Activated CD8-positive, alpha-beta T cell treated with anti-CD3 and anti-CD28 coated beads, Interleukin-2, amount 10 ng/mL, durations not matched to agents 7 days and 5 days (primary cell): ENCODE data around the gene RNF125. TPM values are rescaled to one million over a fixed set of nuclear protein-coding genes. Genes with fewer than 3 reads are reported as not detected.
A peak's percentile ranks its signal among the peaks of the same experiment; 100 is the strongest.
"Not testable (repeated sequence)": the region's sequence is repeated elsewhere in the genome, so short reads cannot be mapped to it uniquely, and the experiment has no call there.

Experiments used
- ATAC-seq: fragments of 150-1000 bp; cut with Tn5 transposase; one replicate; pipeline ENCODE4 v1.10.0; 2021; ENCODE audit warnings: moderate library complexity
- CTCF ChIA-PET: fragments of 350-600 bp; sonication (Branson Sonifier 250); formaldehyde crosslinking; loops from one replicate; lab custom pipeline; 2021; ENCODE audit warnings: antibody characterized with exemption; lab: Charles Lee
- POLR2A ChIA-PET: fragments of 350-600 bp; sonication (Branson Sonifier 250); formaldehyde crosslinking; loops from one replicate; lab custom pipeline; 2021; ENCODE audit warnings: antibody characterized with exemption; lab: Charles Lee
- DNase-seq: peaks from one replicate; pipeline ENCODE4 v3.0.0-alpha.2; 2020
- H3K27ac Mint-ChIP-seq: one replicate; pipeline ENCODE4 v1.8.0; 2021; ENCODE audit warnings: mild to moderate bottlenecking, mixed read lengths
- H3K27me3 Mint-ChIP-seq: one replicate; pipeline ENCODE4 v1.8.0; 2021; ENCODE audit warnings: low read depth, mixed read lengths
- H3K36me3 Mint-ChIP-seq: one replicate; pipeline ENCODE4 v1.8.0; 2021; ENCODE audit warnings: low read depth, mixed read lengths
- H3K4me1 Mint-ChIP-seq: one replicate; pipeline ENCODE4 v1.8.0; 2021; ENCODE audit warnings: low read depth, mixed read lengths
- H3K4me3 Mint-ChIP-seq: one replicate; pipeline ENCODE4 v1.8.0; 2021; ENCODE audit warnings: mild to moderate bottlenecking, mixed read lengths
- H3K9me3 Mint-ChIP-seq: one replicate; pipeline ENCODE4 v1.8.0; 2022; ENCODE audit warnings: mixed read lengths; ENCODE audit not compliant: insufficient read depth
- total RNA-seq, 2 experiments: library from RNA; stranded (reverse); gene quantifications; one replicate each; pipeline ENCODE4 v1.2.3, GENCODE V29; 2021

The RNF125 gene
- total RNA-seq, 2 experiments from 2014 or later: 26.5 to 27.9 TPM

DNA sequence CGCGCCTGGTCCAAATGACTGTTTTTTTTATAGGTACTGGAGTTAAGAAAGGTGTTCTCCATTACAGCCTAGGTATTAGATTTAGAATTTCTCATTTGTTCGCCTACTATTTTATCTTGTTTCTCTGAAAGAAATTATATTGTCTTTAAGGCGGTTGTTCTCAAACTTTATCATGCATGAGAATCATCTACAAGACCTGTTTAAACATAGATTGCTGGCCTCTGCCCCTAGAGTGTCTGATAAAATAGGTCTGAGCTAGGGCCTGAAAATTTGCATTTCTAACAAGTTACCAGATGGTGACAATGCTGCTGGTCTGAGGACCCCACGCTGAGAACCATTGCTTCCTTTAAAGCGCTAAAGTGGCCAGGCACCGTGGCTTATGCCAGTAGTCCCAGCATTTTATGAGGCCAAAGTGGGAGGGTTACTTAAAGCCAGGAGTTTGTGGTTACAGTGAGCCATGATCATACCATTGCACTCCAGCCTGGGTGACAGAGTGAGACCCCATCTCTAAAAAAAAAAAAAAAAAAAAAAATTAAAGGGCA, 39.1 kb downstream of the RNF125 start:
- POLR2A ChIA-PET: interaction anchor here (0.6 kb wide), 1 partner anchor 21 kb away, joined by 3 read pairs; no protein-coding TSS in a partner anchor
- H3K36me3 Mint-ChIP-seq: peaks cover 69% of the 10 kb centered on the region

GRCh38 chr18:32060026-32060425, 41.4 kb downstream of the RNF125 start:
- H3K27me3 Mint-ChIP-seq: no peaks in the 10 kb centered on the region
- H3K4me3 Mint-ChIP-seq: no peak overlapping the region
- ATAC-seq (no peak), DNase-seq (no peak)
- no peaks in the 10 kb centered on the region for H3K9me3 Mint-ChIP-seq
- CTCF ChIA-PET: interaction anchor here (0.9 to 2.4 kb wide), 4 partner anchors 12 to 41 kb away, joined by 3 to 17 read pairs (median 4); no protein-coding TSS in a partner anchor
- H3K4me1 Mint-ChIP-seq: peaks cover 46% of the 10 kb centered on the region
- H3K36me3 Mint-ChIP-seq: peaks cover 63% of the 10 kb centered on the region
- POLR2A ChIA-PET: interaction anchor here (0.6 to 1.7 kb wide), 4 partner anchors 19 to 69 kb away, joined by 3 to 9 read pairs (median 4); partner anchors contain the start of genes RNF125 and RNF138
- peak overlapping the region; percentile 17 for H3K27ac Mint-ChIP-seq

More for the DNA sequence above, 39.1 kb downstream of the RNF125 start:
- no peaks in the 10 kb centered on the region for H3K9me3 Mint-ChIP-seq
- ATAC-seq (no peak), DNase-seq (no peak)
- H3K4me3 Mint-ChIP-seq: no peak overlapping the region
- CTCF ChIA-PET: interaction anchor here (1.1 to 2.0 kb wide), 2 partner anchors 14 to 15 kb away, joined by 3 to 7 read pairs; no protein-coding TSS in a partner anchor
- H3K27me3 Mint-ChIP-seq: no peaks in the 10 kb centered on the region
- peaks cover 52% of the 10 kb centered on the region for H3K4me1 Mint-ChIP-seq
- peak overlapping the region; percentile 57 for H3K27ac Mint-ChIP-seq

DNA sequence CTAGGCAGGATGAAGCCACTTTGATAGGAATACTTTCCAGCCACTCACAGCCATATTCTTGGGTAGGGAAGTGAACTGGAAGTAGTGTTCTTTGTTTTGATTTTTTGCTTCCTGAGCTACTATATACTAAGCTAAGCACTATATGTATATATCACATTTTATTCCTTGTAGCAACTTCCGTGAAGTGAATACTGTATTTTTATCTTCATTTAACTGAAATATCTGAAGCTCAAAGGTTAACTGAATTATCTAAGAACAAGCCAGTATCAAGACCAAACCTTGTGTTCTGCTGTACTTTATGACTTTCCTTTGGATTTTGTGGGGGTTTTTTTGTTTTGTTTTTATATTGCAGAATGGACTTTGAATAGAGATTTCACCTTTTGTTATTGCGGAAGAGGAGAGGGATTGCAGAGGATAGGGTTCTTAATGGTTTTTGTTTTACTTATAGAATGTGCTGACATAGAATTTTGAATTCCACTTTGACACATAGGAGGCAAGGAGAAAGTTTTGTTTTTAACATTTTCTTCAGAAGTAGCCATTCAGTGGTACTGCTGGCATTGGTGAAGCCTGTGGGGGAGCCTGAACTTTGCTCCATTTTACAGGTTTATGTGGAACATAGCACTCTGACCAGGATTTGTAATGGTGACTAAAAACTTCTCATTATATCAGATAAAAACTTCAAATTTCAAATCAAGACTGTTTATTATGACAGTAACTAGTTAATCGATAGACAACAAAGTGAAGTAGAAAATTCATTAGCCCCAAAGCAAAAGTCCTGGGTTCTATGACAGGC, 48.9 kb downstream of the RNF125 start:
- DNase-seq: no peak
- H3K4me1 Mint-ChIP-seq: peaks cover 10% of the 10 kb centered on the region
- POLR2A ChIA-PET: interaction anchor here (0.9 kb wide), 1 partner anchor 48 kb away, joined by 3 read pairs; no protein-coding TSS in a partner anchor
- H3K9me3 Mint-ChIP-seq: no peaks in the 10 kb centered on the region
- ATAC-seq: no peak
- H3K27ac Mint-ChIP-seq: no peak overlapping the region
- no peaks in the 10 kb centered on the region for H3K27me3 Mint-ChIP-seq
- peaks cover 55% of the 10 kb centered on the region for H3K36me3 Mint-ChIP-seq
- CTCF ChIA-PET: interaction anchor here (1.0 kb wide), 1 partner anchor 48 kb away, joined by 4 read pairs; the partner anchor contains the start of gene RNF125
- no peak overlapping the region for H3K4me3 Mint-ChIP-seq

GRCh38 chr18:32072321-32072720, 53.7 kb downstream of the RNF125 start:
- no peaks in the 10 kb centered on the region for H3K9me3 Mint-ChIP-seq
- ChIA-PET CTCF (interaction anchor here (0.5 to 2.4 kb wide), 32 partner anchors 9 to 516 kb away, joined by 3 to 39 read pairs (median 5); partner anchors contain the start of genes RNF125, RNF138 and TRAPPC8), POLR2A (interaction anchor here (0.7 to 2.9 kb wide), 8 partner anchors 11 to 130 kb away, joined by 3 to 20 read pairs (median 4); partner anchors contain the start of genes RNF125 and RNF138)
- ATAC-seq (no peak), DNase-seq (peak; percentile 35)
- H3K4me3 Mint-ChIP-seq: no peak overlapping the region
- peaks cover 19% of the 10 kb centered on the region for H3K4me1 Mint-ChIP-seq
- H3K27me3 Mint-ChIP-seq: no peaks in the 10 kb centered on the region
- peaks cover 54% of the 10 kb centered on the region for H3K36me3 Mint-ChIP-seq
- H3K27ac Mint-ChIP-seq: no peak overlapping the region

DNA sequence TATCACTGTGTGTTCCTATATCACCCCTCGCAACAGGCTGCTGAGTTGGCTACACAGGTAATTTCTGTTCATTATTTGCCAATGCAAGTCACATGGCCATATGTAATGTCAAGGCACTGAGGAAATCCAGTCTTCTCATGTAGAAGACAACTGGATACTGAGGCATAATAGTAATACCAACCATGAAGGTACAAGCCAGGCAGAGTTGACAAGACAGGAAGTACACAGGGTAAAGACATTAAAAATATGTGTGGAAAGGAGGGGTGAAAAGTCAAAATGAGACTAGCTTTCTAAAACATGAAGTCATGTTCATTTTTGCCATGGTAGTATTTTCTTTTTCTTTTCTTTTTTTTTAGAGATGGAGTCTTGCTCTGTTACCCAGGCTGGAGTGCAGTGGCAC, 55.6 kb downstream of the RNF125 start:
- H3K9me3 Mint-ChIP-seq: no peaks in the 10 kb centered on the region
- H3K36me3 Mint-ChIP-seq: peaks cover 52% of the 10 kb centered on the region
- DNase-seq (no peak), ATAC-seq (no peak)
- H3K4me1 Mint-ChIP-seq: peaks cover 17% of the 10 kb centered on the region
- ChIA-PET CTCF (interaction anchor here (1.0 to 3.2 kb wide), 4 partner anchors 10 to 55 kb away, joined by 3 to 10 read pairs (median 4); no protein-coding TSS in a partner anchor), POLR2A (interaction anchor here (1.4 kb wide), 1 partner anchor 55 kb away, joined by 6 read pairs; no protein-coding TSS in a partner anchor)
- no peaks in the 10 kb centered on the region for H3K27me3 Mint-ChIP-seq
- H3K27ac Mint-ChIP-seq: no peak overlapping the region
- no peak overlapping the region for H3K4me3 Mint-ChIP-seq

DNA sequence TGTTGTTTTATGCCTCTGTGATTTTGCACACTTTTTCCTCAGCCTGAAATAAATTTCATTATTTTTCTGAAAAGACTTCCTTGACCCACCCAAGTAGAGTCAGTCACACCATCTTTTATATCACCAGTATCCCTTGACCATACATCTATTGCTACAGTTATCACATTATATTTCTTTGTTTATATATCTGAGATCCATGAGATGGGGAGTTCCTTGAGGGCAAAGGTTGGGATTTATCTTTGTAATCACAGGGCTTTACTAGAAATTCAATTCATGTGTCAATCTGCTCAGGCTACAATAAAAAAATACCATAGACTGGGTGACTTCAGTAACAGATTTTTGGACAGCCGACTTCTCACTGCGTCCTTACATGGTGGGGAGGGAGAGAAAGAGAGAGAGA, 60.2 kb downstream of the RNF125 start:
- ChIA-PET POLR2A (interaction anchor here (1.5 kb wide), 1 partner anchor 60 kb away, joined by 3 read pairs; the partner anchor contains the start of gene RNF125), CTCF (interaction anchor here (1.1 to 1.6 kb wide), 3 partner anchors 12 to 61 kb away, joined by 3 to 4 read pairs (median 3); partner anchors contain the start of gene RNF125)
- H3K27me3 Mint-ChIP-seq: no peaks in the 10 kb centered on the region
- H3K9me3 Mint-ChIP-seq: no peaks in the 10 kb centered on the region
- peaks cover 40% of the 10 kb centered on the region for H3K36me3 Mint-ChIP-seq
- H3K27ac Mint-ChIP-seq: no peak overlapping the region
- DNase-seq (no peak), ATAC-seq (no peak)
- no peak overlapping the region for H3K4me3 Mint-ChIP-seq
- peaks cover 18% of the 10 kb centered on the region for H3K4me1 Mint-ChIP-seq

DNA sequence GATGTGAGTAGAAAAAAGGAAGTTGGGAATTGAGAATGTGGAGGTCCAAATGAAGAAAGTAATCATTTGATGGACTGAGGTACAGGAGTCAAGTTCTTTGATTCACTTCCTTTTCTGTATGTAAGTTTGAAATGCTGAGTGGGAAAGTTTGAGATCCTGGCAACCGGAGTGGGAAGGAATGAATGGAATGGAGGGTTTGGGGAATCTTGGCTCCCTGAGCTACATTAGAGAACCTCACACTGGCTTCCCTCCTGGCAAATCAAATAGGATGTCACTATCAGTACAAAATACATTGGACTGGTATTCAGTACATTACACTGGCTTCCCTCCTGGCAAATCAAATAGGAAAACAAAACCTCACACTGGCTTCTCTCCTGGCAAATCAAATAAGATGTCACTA, 63.3 kb downstream of the RNF125 start:
- no peak overlapping the region for H3K4me3 Mint-ChIP-seq
- H3K36me3 Mint-ChIP-seq: peaks cover 23% of the 10 kb centered on the region
- CTCF ChIA-PET: interaction anchor here (0.9 kb wide), 1 partner anchor 10 kb away, joined by 3 read pairs; no protein-coding TSS in a partner anchor

DNA sequence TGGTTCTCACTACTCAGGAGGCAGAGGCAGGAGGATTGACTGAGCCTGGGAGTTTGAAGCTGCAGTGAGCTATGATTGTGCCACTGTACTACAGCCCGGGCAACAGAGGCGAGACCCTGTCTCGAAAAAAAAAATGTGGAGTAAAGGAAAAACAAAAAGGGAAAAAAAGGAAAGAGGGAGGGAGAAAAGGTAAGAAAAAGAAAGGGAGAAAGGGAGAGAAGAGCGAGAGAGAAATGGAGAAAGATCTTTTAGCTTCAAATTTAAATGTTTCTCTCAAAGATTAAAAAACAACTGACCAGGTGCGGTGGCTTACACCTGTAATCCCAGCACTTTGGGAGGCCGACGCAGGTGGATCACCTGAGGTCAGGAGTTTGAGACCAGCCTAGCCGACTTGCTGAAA, 65.2 kb downstream of the RNF125 start:
- H3K27ac Mint-ChIP-seq: peak overlapping the region; percentile 65
- CTCF ChIA-PET: interaction anchor here (1.3 to 4.3 kb wide), 7 partner anchors 9 to 65 kb away, joined by 3 to 39 read pairs (median 6); partner anchors contain the start of gene RNF125
- H3K4me1 Mint-ChIP-seq: peaks cover 44% of the 10 kb centered on the region
- POLR2A ChIA-PET: interaction anchor here (0.7 to 4.5 kb wide), 6 partner anchors 9 to 65 kb away, joined by 3 to 54 read pairs (median 6); partner anchors contain the start of gene RNF125
- DNase-seq (no peak), ATAC-seq (no peak)
- H3K36me3 Mint-ChIP-seq: peaks cover 23% of the 10 kb centered on the region
- no peak overlapping the region for H3K4me3 Mint-ChIP-seq
- no peaks in the 10 kb centered on the region for H3K9me3 Mint-ChIP-seq
- H3K27me3 Mint-ChIP-seq: no peaks in the 10 kb centered on the region

More for the DNA sequence above, 63.3 kb downstream of the RNF125 start:
- POLR2A ChIA-PET: interaction anchor here (0.7 to 4.5 kb wide), 2 partner anchors 11 to 63 kb away, joined by 3 to 54 read pairs; partner anchors contain the start of gene RNF125
- Mint-ChIP-seq H3K9me3 (no peaks in the 10 kb centered on the region), H3K27me3 (no peaks in the 10 kb centered on the region), H3K4me1 (peaks cover 33% of the 10 kb centered on the region), H3K27ac (no peak overlapping the region)
- no peak for DNase-seq
- ATAC-seq: no peak

DNA sequence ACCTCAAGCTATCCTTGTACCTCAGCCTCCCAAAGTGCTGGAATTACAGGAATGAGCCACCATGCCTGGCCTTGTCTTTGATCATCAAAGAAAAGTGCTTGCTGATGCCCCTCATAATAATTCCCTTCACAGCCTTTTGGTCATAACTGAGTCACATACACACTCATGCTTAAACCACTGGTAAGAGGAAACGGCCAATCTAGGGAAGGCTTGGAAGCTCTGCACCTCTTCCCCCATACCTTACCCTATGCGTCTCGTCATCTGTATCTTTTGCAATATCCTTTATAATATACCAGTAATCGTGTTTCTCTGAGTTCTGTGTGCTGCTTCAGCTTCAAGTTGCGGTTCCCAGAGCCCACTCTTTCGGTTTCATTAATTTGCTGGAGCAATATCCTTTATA, 68.3 kb downstream of the RNF125 start:
- H3K4me3 Mint-ChIP-seq: no peak overlapping the region
- peaks cover 15% of the 10 kb centered on the region for H3K36me3 Mint-ChIP-seq
- no peak overlapping the region for H3K27ac Mint-ChIP-seq
- H3K4me1 Mint-ChIP-seq: peaks cover 53% of the 10 kb centered on the region
- H3K27me3 Mint-ChIP-seq: no peaks in the 10 kb centered on the region
- DNase-seq (no peak), ATAC-seq (no peak)
- ChIA-PET POLR2A (interaction anchor here (1.5 kb wide), 2 partner anchors 47 to 68 kb away, joined by 3 to 6 read pairs; partner anchors contain the start of gene RNF125), CTCF (interaction anchor here (0.8 to 4.3 kb wide), 5 partner anchors 15 to 67 kb away, joined by 3 to 39 read pairs (median 4); no protein-coding TSS in a partner anchor)
- no peaks in the 10 kb centered on the region for H3K9me3 Mint-ChIP-seq

DNA sequence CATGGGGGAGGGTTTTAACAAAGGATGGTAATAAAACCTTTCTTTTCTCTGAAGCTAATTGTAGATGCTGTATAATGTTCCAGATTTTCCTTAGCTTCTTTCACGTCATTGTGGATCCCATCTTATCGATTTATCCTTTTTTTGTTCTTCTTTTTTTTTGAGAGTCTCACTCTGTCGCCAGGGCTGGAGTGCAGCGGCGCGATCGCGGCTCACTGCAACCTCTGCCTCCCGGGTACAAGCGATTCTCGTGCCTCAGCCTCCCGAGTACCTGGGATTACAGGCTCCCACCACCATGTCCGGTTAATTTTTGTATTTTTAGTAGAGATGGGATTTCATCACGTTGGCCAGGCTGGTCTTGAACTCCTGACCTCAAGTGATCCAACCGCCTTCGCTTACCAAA, 72.2 kb downstream of the RNF125 start:
- peak overlapping the region; percentile 55 for H3K27ac Mint-ChIP-seq
- CTCF ChIA-PET: interaction anchor here (1.0 to 2.7 kb wide), 3 partner anchors 13 to 71 kb away, joined by 4 to 14 read pairs (median 10); partner anchors contain the start of gene RNF125
- DNase-seq, ATAC-seq, H3K9me3 Mint-ChIP-seq, H3K4me3 Mint-ChIP-seq, H3K27me3 Mint-ChIP-seq: not testable (repeated sequence)
- POLR2A ChIA-PET: interaction anchor here (1.9 to 2.4 kb wide), 2 partner anchors 72 to 148 kb away, joined by 18 to 25 read pairs; partner anchors contain the start of genes RNF125 and TRAPPC8
- peaks cover 48% of the 10 kb centered on the region for H3K4me1 Mint-ChIP-seq
- peaks cover 32% of the 10 kb centered on the region for H3K36me3 Mint-ChIP-seq
